ENCODE measurements around the gene MFSD1.

Gene MFSD1

DNA sequence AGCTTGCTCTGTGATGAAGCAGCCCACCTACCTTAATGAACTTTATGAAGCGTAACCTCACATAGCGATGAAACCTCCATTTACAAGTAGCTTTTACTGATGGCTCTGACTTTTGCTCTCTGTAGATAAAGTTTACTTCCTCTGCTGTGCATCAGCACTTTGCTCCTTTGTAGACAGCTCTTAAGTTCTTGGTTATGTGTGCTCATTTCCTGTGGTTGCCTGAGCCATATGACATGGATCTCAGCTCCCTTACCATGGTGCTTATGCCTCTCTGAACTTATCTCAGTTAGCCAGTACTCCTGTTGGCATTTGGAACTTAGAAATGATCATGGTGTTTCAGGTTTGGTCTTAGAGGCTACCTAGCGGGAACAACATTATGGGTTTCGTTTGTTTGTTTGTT lies 7.8 kb downstream of the MFSD1 start:
- no peak for DNase-seq (ENCODE audit: low read depth, low spot score)

DNA sequence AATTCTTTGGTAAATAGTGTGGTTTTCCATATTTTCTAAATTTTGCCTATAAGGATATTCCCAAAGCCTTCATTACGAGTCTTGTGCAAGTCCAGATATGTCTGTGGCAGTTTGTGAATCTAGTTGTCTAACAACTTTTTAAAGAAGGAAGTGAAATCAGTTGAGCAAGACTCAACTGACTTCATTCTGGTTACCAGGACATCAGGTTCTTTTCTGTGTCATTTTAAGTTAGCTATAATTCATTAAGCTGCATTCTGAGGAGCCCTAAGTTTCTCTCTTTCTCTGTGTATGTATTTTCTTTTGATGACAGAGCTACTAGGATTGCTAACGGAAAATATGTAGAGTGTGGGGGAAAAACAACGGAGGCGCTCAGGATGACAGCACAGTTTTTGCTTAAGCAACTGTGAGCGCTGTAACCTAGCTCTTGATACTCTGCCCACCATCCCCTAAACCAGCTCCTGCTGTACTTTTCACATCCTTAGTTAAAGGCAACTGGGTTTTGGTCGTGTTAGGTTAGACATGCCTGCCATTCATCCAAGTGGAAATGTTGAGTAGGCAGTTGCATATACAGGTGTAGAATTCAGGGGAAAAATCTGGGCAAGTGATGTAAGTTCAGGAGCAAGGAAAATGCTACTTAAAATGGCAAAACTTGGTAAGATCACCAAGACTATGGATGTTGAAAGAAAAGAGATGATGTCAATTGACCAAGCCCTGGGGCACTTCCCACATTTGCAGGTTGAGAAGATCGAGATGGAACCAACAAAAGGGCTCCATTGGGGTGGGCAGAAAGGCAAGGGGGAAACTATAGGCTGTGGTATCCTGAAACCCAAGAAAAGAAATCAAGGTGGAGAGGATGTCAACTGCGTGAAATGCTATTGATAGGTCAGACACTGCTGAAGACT lies 9.2 kb downstream of the MFSD1 start:
- DNase-seq (ENCODE audit: low read depth, low spot score), result no peak

DNA sequence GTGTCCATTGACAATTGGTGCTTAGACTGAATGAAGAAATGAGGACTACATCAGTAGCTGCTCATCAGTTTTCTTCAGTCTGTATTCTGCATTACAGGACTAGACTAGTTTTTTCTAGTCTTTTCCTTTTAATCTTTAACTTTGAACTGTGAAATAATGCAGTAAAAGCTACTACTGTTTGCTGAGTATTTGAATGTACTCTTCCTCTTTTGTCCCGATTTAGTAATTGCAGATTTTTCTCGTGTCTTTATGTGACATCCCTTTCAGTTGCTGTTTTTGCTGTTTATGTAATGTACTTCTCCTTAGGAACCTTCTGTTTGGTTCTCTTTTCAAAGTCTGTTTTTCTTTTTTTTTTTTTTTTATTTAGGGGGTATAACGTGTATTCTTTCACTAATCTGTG lies 17.4 kb downstream of the MFSD1 start:
- no peak for DNase-seq (ENCODE audit: low read depth, low spot score)

DNA sequence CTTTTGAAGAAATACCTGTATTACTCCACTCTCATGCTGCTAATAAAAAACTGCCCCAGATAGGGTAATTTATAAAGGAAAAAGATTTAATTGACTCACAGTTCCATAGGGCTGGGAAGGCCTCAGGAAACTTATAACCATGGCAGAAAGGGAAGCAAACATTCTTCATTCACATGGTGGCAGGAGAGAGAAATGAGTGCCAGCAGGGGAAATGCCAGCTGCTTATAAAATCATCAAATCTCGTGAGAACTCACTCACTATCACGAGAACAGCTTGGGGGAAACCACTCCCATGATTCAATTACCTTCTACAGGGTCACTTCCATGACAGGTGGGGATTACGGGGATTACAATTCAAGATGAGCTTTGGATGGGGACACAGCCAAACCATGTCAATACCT lies 18.7 kb downstream of the MFSD1 start:
- no peak for DNase-seq (ENCODE audit: low read depth, low spot score)

DNA sequence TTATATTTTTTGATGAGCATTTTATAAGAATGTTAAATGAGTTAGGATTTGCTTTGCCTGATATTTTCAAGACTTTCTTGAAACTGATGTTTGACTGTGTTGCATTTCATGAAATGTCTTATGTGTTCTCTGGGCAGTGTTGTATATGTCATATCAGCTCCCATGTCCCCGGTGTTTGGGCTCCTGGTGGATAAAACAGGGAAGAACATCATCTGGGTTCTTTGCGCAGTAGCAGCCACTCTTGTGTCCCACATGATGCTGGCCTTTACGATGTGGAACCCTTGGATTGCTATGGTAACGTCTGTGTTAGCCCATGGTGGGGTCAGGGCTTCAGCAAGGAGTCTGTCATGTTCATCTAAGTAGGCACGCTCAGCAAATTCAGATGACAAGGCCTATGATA lies 20.0 kb downstream of the MFSD1 start:
- no peak for DNase-seq (ENCODE audit: low read depth, low spot score)

DNA sequence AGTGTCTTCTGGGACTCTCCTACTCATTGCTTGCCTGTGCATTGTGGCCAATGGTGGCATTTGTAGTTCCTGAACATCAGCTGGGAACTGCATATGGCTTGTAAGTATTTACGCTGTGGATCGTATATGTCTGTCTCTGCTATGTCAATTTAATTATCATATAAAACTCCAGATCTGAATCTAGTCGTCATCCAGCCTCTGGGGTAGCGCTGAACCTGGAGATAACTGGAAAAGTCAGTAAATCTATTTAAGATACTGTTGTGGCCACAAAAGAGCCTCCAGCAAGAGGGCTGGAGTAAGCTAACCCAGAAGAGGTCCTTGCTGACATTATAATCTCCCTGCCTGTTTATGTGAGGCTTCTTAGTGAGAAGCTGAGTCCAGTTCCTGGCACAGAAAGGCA lies 21.6 kb downstream of the MFSD1 start:
- no peak for DNase-seq (ENCODE audit: low read depth, low spot score)

DNA sequence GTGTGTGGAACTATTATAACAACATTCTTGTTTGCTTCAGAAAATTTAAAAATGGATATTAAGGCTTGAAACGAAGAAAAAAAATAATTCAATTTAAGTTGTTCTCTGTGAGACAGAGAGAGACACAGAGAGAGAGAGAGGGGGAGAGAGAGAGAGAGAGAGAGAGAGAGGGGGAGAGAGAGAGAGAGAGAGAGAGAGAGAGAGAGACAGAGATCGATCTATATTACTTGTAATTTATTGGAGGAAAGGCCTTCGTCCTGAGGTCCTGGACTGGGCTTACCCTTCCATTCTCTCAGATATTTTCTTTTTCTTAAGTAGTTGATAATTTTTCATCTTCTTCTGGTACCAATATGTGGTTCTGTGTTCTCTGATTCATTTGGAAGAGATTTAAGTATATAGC lies 25.9 kb downstream of the MFSD1 start:
- DNase-seq (ENCODE audit: low read depth, low spot score), result no peak

DNA sequence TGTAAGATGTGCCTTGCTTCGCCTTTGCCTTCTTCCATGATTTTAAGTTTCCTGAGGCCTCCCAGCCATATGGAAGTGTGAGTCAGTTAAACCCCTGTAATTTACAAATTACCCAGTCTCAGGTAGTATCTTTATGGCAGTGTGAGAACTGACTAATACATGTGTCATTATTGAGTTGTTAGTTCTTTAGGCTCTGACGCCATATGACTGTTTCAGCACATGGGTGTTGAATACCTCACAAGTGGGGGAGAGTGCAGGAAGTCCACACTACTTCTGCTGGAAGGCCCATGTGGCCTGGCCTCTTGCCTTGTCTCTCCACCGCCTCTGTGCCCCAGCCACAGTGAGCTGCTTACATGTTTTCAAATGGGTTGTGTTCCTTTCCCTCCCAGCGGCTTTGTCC lies 28.5 kb downstream of the MFSD1 start:
- DNase-seq (ENCODE audit: low read depth, low spot score), result no peak

DNA sequence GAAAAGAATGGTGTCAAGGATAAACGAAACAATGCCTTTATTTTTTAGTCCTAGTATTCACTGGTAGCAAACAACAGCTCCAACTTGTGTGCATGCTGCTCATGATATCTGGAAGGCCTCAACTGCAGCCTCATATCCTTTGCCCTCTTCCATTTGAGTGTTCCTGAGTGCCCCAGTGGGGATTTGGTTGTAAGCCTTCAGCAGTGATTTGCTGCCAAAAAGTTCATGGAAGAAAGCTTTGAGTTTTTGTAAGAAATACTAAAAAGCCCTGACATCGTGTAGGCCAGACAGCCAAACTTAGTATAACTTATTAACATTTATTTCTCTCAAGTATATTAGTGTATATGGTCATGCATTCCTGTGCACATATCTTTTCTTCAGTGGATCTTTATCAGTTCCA lies 30.0 kb downstream of the MFSD1 start:
- DNase-seq (ENCODE audit: low read depth, low spot score), result no peak

DNA sequence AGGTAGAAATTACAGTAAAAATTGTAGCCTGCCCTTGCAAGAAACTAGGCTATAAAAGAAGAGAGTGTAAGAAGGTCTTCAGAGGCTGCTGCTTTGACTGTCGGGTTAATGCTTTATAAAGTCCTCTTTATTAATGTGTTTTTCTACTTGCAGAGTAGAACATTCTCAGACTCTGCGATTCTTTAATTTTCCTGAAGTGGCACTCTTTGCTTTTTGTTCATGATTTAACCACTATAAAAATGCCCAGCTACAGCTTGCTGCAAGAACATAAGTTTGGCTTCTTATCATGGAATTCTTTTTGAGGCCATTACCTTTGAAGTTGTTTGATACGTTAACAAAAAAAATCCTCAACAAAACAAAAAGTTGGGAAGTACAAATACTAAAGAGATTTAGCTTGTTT lies 33.8 kb downstream of the MFSD1 start:
- DNase-seq (ENCODE audit: low read depth, low spot score), result no peak

DNA sequence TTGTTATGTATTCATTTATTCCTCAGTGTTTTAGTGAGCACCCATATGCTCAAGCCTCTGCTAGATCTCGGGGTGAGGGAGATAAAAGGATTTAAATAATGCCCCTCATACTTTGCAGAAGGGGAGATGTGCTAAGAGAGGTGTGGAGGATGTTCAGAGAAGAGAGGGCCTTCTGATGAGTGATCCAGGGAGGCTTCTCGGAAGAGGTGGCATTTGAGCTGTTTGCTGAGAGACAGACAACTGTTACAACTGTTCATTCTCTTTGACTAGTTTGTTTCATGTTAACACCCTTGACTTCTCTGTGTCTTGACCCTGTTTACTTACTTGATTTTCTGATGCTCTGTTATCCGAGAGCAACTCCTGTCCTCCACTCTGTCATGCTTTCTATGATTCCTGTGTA lies 34.5 kb downstream of the MFSD1 start:
- DNase-seq (ENCODE audit: low read depth, low spot score), result no peak

DNA sequence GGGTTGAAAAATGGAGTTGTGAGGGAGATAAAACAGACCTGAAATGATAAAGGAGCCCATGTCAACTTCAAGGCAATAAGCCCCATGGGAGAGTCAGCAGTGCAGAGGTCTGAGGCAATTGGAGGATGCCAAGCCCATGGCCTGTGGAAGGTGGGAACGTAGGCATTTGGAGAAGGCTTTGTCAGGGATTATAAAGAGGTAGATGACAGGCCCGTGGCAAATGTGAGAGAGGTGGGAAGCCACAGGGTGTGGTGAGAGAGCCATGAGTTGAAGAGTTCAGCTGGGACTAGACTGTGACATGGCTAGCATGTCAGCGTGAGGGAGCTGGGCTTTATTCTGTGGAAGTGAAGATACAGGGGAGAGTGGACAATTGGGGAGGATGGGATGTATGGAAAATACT lies 35.4 kb downstream of the MFSD1 start:
- no peak for DNase-seq (ENCODE audit: low read depth, low spot score)

DNA sequence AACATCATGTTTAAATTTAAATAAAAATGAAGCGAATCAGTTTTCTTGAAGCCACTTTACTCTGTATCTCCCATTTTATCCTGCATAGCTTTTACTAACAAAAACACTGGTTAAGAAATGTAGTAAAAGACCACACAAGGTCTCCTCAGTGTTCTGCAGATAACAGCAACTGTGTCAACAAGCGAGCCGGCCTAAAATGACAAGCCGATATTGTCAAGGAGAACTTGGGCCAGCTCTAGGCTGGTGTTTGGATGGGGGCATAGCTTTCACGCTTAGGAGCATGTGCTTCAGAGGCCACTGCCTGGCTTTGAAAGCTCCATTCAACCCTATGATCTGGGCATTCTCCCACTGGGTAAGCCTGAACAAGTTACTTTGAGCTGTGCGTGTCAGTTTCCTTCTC lies 38.1 kb downstream of the MFSD1 start:
- no peak for DNase-seq (ENCODE audit: low read depth, low spot score)

DNA sequence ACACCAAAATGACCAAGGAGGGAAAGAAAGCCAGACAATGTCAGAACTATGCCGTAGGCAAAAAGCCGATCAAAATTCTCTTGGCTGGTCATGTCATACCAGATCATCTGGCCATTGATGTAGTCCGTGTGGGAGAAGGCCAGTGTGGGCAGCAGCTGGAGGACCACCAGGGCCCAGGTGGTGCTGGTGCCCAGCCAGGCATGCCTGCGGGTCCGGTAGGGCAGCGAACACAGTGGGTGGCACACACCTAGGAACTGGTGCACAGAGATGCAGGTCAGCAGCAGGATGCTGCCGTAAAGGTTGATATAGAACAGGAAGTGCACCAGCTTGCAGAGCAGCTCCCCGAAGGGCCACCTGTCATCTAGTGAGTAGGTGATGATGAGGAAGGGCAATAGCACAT lies 39.5 kb downstream of the MFSD1 start:
- no peak for DNase-seq (ENCODE audit: low read depth, low spot score)

DNA sequence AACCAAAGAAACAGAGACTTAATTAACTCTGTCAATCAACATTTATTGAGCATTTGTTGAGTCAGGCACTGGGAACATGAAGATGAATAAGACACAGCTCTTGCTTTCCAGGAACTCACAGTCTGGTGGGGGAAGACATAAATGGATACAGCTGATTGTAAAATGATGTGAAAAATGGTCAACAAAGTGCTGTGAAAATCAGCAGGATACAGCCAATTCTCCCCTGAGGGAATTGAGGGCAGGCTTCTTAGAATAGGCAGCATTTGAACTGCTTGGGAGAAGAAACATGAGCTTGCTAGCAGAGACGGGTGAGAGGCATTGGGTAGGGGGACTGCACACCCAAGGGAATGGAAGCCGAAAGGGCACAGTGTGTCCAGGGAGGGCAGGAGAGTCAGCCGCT lies 41.1 kb downstream of the MFSD1 start:
- DNase-seq (ENCODE audit: low read depth, low spot score), result no peak

DNA sequence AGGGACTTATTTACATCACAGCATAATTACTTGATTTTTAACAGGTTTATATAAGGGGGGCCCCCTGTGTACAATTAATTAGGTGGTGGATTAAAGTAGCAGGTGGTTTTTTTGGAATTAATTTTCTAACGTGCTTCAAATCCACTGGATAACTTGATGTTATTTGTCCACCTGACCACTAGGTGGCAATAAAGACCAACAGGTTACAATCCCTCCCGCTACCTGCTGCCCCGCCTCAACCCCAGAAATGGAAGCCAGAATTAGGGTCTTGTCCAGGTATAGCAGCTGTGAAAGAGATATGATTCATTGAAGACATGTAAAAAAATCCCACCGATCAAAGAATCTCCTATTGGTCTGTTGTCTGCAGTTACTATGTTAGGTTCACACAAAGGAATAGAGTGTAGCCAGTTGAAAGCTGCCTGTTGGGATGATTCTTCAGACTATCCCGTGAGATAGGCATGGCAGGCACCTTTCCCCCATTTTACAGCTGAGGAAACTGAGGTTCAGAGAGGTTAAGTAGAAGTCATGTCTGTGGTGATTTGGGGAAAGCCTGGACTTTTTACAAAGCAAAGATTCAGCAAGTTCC lies 44.0 kb downstream of the MFSD1 start:
- DNase-seq (ENCODE audit: low read depth, low spot score), result no peak

DNA sequence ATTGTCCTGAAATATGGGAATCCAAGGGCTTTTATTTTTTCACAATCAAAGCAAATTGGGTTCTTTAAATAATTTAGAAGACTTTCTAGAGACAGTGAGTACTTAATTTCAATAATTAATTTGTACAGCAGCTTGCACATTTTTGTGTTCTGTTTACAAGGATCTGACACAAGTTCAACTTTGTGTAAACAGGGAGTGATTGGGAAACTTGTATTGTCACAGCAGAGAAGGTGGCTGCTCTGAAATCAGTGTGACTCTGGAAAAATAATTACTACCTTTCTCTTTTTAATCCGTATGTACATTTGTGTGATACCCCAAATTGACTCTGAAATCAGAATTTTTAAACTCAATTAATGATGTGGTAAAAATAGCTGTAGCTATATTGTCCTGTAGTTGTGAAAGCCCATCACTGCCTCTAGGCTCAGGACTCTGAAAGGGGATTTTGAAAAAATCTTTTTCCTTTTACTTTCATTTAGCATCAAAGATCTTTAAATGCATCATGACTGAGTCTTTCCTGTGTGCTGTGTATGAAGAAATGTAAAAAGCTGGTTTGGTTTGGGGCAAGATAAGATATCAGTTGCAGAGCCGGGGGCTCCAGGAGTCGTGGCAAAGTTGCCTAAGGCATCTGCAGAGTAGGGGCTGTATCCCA lies 45.1 kb downstream of the MFSD1 start:
- no peak for DNase-seq (ENCODE audit: low read depth, low spot score)

DNA sequence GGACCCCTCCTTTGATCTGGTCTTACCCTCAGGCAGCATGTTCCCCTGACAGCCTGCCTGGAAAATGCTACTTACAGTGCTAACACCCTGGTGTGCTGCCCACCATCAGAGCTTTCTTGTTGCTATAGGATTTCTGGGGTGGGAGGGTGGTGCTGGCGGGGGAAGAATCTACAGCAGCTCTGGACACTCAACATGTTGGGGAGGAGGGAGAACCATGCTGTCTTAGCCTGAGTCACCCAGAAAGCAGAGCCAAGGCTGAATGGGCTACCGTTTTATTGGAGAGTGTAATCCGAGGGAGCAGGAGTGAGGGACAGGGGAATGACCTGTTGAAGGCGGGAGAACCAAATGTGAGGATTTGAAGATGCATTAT lies 45.6 kb downstream of the MFSD1 start:
- DNase-seq (ENCODE audit: low read depth, low spot score), result no peak

DNA sequence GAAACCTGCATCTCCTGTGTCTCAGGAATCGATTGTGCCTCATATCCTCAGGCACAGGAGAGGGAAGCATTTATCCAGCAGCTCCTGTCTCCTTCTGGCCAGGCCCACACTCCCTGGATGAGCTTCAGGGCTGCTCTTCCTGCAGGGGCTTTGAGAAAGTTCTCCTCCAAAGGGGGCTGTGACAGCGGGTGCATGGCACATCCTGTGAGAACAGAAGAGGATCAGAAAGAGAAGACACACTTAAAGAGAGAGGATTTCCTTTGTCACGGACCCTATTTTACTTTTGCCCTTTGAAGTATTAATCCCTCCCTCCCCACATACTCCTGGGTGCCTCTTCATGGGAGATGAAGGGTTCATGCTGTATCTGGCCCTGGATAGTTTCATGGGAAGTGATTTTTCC lies 46.0 kb downstream of the MFSD1 start:
- DNase-seq (ENCODE audit: low read depth, low spot score), result no peak

DNA sequence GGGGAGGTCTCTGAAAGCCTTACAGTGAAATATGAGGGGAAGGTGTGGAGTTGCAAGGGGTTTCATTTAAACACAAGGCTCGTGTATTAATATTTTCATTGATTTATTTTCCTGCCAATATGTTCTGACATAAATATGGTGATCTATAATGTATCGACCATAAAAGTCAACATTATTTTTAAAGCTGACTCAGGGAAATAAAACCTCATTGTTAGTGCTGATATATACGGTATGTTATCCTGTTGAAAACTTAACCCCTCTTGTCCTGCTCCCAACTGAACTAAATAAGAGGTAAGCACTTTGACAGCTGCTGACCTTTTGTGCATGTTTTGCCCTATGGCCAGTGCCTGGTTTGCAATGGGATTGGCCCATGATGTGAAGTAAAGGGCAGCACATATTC lies 47.9 kb downstream of the MFSD1 start:
- no peak for DNase-seq (ENCODE audit: low read depth, low spot score)

DNA sequence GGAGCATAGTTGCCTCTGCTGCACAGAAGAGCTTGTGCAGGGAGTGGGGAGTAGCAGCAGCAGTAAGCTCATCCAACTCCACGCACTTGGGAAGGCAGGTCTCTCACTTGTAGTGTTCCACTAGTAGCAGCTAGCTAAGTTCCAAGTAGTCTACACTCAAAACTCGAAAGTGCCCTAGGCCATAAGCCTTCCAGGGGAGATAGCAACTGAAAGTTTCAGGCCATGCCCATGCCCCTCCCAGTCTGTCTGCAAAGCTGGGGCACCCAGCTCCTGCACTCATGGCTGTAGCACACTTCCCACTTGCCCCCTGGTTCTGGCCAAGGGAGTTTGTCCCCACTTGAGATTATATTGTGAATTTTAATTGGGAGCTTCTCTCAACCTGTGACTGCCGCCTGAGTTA lies 57.5 kb downstream of the MFSD1 start:
- DNase-seq (ENCODE audit: low read depth, low spot score), result no peak

DNA sequence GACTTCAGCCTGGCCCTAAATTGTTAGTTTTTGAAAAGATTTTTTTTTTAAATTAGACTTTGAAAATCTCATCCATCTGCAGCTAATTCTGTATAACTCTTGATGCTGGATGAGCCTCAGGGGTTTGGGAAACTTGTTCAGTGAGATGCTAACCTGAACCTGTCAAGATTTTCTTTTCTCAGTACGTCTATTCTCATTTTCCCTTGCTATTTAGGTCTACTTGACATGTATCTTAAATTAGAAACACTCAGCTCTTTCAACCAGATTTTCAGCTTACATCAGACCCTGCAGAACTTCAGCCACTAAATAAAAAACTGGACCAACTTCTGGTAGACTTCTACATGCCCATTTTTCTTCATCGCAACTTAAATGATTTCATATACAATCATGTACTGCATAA lies 61.4 kb downstream of the MFSD1 start:
- no peak for DNase-seq (ENCODE audit: low read depth, low spot score)

DNA sequence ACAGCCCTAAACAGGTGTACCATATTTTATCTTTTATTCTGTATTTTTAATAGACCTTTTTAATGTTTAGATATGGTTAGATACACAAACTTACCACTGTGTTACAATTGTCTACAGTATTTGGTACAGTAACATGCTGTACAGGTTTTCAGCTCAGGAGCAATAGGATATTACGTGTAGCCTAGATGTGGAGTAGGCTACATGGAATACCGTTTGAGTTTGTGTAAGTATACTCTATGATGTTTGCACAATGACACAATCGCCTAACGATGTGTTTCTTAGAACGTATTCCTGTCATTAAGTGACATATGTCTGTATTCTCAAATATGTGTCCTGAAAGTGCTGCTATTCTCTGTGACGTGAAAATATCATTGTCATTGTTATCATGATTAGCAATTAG lies 62.6 kb downstream of the MFSD1 start:
- no peak for DNase-seq (ENCODE audit: low read depth, low spot score)
